ENCODE measurements around the gene EIF4EBP3.

- TF ChIP-seq RXRA (IDR thresholded peaks at IDR 0.05) (peak in 1 of 2 donors; percentile 79), CTCF (IDR thresholded peaks at IDR 0.05; ENCODE audit: low read depth, low read length, missing input control) (peak; percentile 67), SP1 (IDR thresholded peaks at IDR 0.05) (no peak), YY1 (IDR thresholded peaks at IDR 0.05) (peak; percentile 5)
Observed at GRCh38 chr5:140547508-140548299, at the start of gene EIF4EBP3.
